ENCODE results near the gene TBX1.

TBX1 gene

DNA sequence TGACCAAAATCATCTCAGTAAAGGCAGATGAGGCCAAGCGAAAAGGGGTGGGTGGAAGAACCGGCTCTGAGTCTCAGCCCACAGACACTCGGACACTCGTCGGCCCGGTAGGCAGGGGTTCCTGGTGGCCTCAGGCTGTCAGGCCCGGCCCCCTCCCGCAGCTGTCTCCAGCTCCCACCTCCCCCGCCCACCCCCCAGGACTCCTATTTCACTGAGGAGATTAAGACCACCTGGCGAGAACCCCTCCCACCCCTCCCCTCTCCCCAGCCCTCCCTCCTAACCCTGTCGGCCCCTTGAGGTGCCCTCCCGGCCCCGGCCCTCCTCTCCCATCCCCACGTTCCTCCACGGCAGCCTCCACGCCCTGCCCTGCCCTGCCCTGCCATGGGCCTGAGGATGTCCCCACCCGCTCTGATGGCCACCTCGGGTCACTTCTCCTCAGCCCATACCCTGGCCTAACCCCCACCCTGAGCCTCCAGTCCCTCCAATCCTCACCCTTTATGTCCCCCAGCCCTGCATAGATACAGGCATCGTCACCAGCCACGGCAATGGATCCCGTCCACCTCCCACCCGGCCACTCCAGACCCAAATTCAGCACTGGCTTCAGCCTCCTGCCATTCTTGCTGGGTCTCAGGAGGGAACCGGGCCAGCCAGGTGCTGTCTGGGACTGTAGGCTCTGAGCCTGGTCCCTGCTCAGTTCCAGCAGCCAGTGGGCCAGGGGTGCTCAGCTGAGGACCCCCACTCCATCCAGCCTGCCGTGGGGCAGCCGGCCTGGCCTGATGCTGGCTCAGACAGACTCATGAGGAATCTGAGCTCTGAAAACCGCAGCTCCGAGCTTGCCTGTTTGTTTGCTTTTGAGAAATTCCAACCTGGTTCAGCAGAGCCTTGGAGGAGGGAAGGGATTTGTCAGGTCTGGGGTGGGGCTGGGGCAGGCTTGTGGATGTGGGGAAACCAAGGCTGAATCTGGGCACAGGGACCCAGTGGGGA is 9.8 kb upstream of the TBX1 start:
- no peak overlapping the region for H3K27ac ChIP-seq
- H4K20me1 ChIP-seq (ENCODE audit: insufficient read depth) = no peaks in the 10 kb centered on the region
- H3K4me2 ChIP-seq = no peak overlapping the region
- no peak overlapping the region for H3K4me3 ChIP-seq (IDR thresholded peaks at IDR 0.05; ENCODE audit: insufficient read depth, low read depth, low read length)
- no peak overlapping the region for H2AFZ ChIP-seq (ENCODE audit: low read depth)
- H3K9ac ChIP-seq = no peak overlapping the region
- H3K79me2 ChIP-seq (ENCODE audit: insufficient read depth, low read depth) = no peaks in the 10 kb centered on the region
- no peaks in the 10 kb centered on the region for H3K36me3 ChIP-seq (ENCODE audit: insufficient read depth)
- TF ChIP-seq, protein P1, sequence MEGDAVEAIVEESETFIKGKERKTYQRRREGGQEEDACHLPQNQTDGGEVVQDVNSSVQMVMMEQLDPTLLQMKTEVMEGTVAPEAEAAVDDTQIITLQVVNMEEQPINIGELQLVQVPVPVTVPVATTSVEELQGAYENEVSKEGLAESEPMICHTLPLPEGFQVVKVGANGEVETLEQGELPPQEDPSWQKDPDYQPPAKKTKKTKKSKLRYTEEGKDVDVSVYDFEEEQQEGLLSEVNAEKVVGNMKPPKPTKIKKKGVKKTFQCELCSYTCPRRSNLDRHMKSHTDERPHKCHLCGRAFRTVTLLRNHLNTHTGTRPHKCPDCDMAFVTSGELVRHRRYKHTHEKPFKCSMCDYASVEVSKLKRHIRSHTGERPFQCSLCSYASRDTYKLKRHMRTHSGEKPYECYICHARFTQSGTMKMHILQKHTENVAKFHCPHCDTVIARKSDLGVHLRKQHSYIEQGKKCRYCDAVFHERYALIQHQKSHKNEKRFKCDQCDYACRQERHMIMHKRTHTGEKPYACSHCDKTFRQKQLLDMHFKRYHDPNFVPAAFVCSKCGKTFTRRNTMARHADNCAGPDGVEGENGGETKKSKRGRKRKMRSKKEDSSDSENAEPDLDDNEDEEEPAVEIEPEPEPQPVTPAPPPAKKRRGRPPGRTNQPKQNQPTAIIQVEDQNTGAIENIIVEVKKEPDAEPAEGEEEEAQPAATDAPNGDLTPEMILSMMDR (conservative IDR thresholded peaks at IDR 0.05; ENCODE audit: low read depth, low read length) = no peak
- H3K4me1 ChIP-seq (ENCODE audit: low read depth, poor library complexity, severe bottlenecking) = no peaks in the 10 kb centered on the region
- H3K27me3 ChIP-seq (ENCODE audit: insufficient read depth, low read depth) = peaks cover 67% of the 10 kb centered on the region

- no peaks in the 10 kb centered on the region for H4K20me1 ChIP-seq (ENCODE audit: insufficient read depth)
- H3K36me3 ChIP-seq (ENCODE audit: insufficient read depth) = no peaks in the 10 kb centered on the region
- no peak overlapping the region for H2AFZ ChIP-seq (ENCODE audit: low read depth)
- H3K4me1 ChIP-seq (ENCODE audit: low read depth, poor library complexity, severe bottlenecking) = no peaks in the 10 kb centered on the region
- TF ChIP-seq, protein P1 (conservative IDR thresholded peaks at IDR 0.05; ENCODE audit: low read depth, low read length) = no peak
- no peak overlapping the region for H3K4me2 ChIP-seq
- peaks cover 74% of the 10 kb centered on the region for H3K27me3 ChIP-seq (ENCODE audit: insufficient read depth, low read depth)
- H3K9ac ChIP-seq = no peak overlapping the region
- H3K27ac ChIP-seq = no peak overlapping the region
- no peaks in the 10 kb centered on the region for H3K79me2 ChIP-seq (ENCODE audit: insufficient read depth, low read depth)
- H3K4me3 ChIP-seq (IDR thresholded peaks at IDR 0.05; ENCODE audit: insufficient read depth, low read depth, low read length) = no peak overlapping the region
These were observed 8.9 kb upstream of the TBX1 start for GRCh38 chr22:19751497-19752245.

DNA sequence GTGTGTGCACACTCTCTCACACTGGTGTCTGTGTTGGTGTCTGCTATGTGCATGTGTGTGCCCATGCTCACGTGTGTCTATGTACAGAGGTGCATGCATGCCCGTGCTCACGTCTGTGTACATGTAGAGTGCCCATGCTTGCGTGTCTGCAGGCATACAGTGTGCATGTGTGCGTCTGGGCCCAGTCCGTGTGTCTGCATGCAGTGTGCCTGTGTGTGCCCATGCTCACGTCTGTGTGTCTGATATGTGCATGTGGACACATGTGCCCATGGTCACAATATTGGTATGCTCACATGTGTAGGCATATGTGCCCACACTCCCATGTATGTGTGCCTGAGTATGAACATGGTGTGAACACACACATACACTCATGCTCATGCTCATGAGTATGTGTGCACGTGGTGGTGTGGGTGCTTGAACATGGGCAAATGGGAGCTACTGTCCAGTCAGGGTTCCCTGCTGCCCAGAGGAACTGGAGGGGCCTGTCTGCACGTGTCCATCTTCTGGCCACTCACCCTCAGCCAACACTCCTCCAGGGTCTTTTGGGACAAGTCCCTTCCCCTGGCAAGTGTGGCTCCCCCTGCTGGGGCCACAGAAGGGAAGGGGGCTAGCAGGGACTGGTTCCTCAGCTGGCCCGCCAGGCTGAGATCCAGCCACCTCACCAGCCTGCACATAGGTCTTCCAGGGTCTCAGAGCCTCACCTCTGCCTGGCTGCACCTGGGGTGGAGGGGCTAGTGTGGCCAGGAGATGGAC is 7.3 kb upstream of the TBX1 start:
- no peak overlapping the region for H3K9ac ChIP-seq
- H3K27me3 ChIP-seq (ENCODE audit: insufficient read depth, low read depth) = peaks cover 68% of the 10 kb centered on the region
- peaks cover 8% of the 10 kb centered on the region for H3K4me1 ChIP-seq (ENCODE audit: low read depth, poor library complexity, severe bottlenecking)
- H3K4me2 ChIP-seq = no peak overlapping the region
- H3K79me2 ChIP-seq (ENCODE audit: insufficient read depth, low read depth) = no peaks in the 10 kb centered on the region
- no peak overlapping the region for H2AFZ ChIP-seq (ENCODE audit: low read depth)
- H3K36me3 ChIP-seq (ENCODE audit: insufficient read depth) = no peaks in the 10 kb centered on the region
- TF ChIP-seq, protein P1 (conservative IDR thresholded peaks at IDR 0.05; ENCODE audit: low read depth, low read length) = no peak
- H4K20me1 ChIP-seq (ENCODE audit: insufficient read depth) = no peaks in the 10 kb centered on the region
- H3K27ac ChIP-seq = no peak overlapping the region
- H3K4me3 ChIP-seq (IDR thresholded peaks at IDR 0.05; ENCODE audit: insufficient read depth, low read depth, low read length) = no peak overlapping the region

GRCh38 chr22:19753996-19754700 is 6.4 kb upstream of the TBX1 start:
- Histone ChIP-seq H4K20me1 (ENCODE audit: insufficient read depth) (no peaks in the 10 kb centered on the region), H3K27me3 (ENCODE audit: insufficient read depth, low read depth) (peaks cover 66% of the 10 kb centered on the region), H3K79me2 (ENCODE audit: insufficient read depth, low read depth) (no peaks in the 10 kb centered on the region), H3K27ac (no peak overlapping the region), H3K4me2 (no peak overlapping the region), H2AFZ (ENCODE audit: low read depth) (no peak overlapping the region), H3K9ac (no peak overlapping the region), H3K4me3 (IDR thresholded peaks at IDR 0.05; ENCODE audit: insufficient read depth, low read depth, low read length) (no peak overlapping the region), H3K4me1 (ENCODE audit: low read depth, poor library complexity, severe bottlenecking) (peaks cover 8% of the 10 kb centered on the region), H3K36me3 (ENCODE audit: insufficient read depth) (no peaks in the 10 kb centered on the region)
- TF ChIP-seq, protein P1 (conservative IDR thresholded peaks at IDR 0.05; ENCODE audit: low read depth, low read length) = no peak
